PC-3 (cell line): Measurements from ENCODE around the gene SFMBT2.

Experiments
- EZH2 ChIP-seq: fragments of 300-600 bp; sonication (generic); IDR thresholded peaks from one replicate; pipeline ENCODE4 v1.6.1; 2017; ENCODE audit warnings: antibody characterized with exemption, mild to moderate bottlenecking, low read length; ENCODE audit not compliant: unreplicated experiment
- EZH2phosphoT487 ChIP-seq: fragments of 300-600 bp; sonication (generic); IDR thresholded peaks from 2 replicates; pipeline ENCODE4 v1.6.1; 2018; ENCODE audit warnings: mild to moderate bottlenecking, antibody characterized with exemption, low read length, borderline replicate concordance
- TF ChIP-seq, protein P1 (sequence below): fragments of 300-600 bp; sonication (generic); conservative IDR thresholded peaks from 2 replicates; pipeline ENCODE4 v1.5.1; 2017; ENCODE audit warnings: antibody characterized with exemption, low read depth, mild to moderate bottlenecking, low read length

DNA sequence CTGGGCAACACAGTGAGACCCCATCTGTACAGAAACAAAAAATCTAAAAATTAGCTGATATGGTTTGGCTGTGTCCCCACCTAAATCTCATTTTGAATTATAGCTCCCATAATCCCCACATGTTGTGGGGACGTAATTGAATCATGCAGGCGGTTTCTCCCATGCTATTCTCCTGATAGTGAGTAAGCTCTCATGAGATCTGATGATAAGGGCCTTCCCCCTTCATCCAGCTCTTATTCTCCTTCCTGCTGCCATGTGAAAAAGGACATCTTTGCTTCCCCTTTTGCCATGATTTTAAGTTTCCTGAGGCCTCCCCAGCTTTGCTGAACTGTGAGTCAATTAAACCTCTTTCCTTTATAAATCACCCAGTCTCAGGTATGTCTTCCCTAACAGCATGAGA is 136.5 kb downstream of the SFMBT2 start:
- TF ChIP-seq, protein P1, sequence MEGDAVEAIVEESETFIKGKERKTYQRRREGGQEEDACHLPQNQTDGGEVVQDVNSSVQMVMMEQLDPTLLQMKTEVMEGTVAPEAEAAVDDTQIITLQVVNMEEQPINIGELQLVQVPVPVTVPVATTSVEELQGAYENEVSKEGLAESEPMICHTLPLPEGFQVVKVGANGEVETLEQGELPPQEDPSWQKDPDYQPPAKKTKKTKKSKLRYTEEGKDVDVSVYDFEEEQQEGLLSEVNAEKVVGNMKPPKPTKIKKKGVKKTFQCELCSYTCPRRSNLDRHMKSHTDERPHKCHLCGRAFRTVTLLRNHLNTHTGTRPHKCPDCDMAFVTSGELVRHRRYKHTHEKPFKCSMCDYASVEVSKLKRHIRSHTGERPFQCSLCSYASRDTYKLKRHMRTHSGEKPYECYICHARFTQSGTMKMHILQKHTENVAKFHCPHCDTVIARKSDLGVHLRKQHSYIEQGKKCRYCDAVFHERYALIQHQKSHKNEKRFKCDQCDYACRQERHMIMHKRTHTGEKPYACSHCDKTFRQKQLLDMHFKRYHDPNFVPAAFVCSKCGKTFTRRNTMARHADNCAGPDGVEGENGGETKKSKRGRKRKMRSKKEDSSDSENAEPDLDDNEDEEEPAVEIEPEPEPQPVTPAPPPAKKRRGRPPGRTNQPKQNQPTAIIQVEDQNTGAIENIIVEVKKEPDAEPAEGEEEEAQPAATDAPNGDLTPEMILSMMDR: no peak
- TF ChIP-seq EZH2: no peak
- TF ChIP-seq EZH2phosphoT487: no peak
